Upper lobe of left lung (tissue), 6 donors: ENCODE data around the gene UBE2B. TPM values are rescaled to one million over a fixed set of nuclear protein-coding genes. Genes with fewer than 3 reads are reported as not detected.
A peak's percentile ranks its signal among the peaks of the same experiment; 100 is the strongest.

Source experiments
- ATAC-seq, 2 donors: fragments of 200-7000 bp; cut with Tn5 transposase; one replicate each; pipeline ENCODE4 v1.9.1; 2022; ENCODE audit warnings: mild to moderate bottlenecking in 2 of 2, moderate library complexity in 2 of 2; ENCODE audit not compliant: low FRiP score in 2 of 2
- DNase-seq, 2 donors: peaks; one replicate each; pipeline ENCODE4 v3.0.0-alpha.2; 2019 to 2020
- H3K27ac ChIP-seq, 4 donors: fragments of 200-600 bp; sonication (generic); one replicate each; pipeline ENCODE4 v1.5.1; 2016 to 2019
- H3K27me3 ChIP-seq, 4 donors: fragments of 200-600 bp; sonication (generic); one replicate each; pipeline ENCODE4 v1.5.1; 2017 to 2019
- H3K36me3 ChIP-seq, 4 donors: fragments of 200-600 bp; sonication (generic); one replicate each; pipeline ENCODE4 v1.5.1; 2016 to 2019
- H3K4me1 ChIP-seq, 4 donors: fragments of 200-600 bp; sonication (generic); one replicate each; pipeline ENCODE4 v1.5.1; 2018 to 2019
- H3K4me3 ChIP-seq, 4 donors: fragments of 200-600 bp; sonication (generic); one replicate each; pipeline ENCODE4 v1.5.1; 2017 to 2019; ENCODE audit warnings: mild to moderate bottlenecking in 2 of 4, moderate library complexity in 1 of 4
- H3K9me3 ChIP-seq, 4 donors: fragments of 200-600 bp; sonication (generic); one replicate each; pipeline ENCODE4 v1.5.1; 2018 to 2019
- EP300 ChIP-seq, 4 donors: sonication (generic); formaldehyde crosslinking; IDR thresholded peaks; one replicate each; pipeline ENCODE4 v1.5.1; 2017; ENCODE audit warnings: antibody characterized with exemption in 4 of 4, control low read depth in 2 of 4
- POLR2A ChIP-seq, 4 donors: fragments of 450-650 bp; IDR thresholded peaks; one replicate each; pipeline ENCODE4 v1.5.1; 2016 to 2017; ENCODE audit warnings: antibody characterized with exemption in 4 of 4, mild to moderate bottlenecking in 2 of 4
- POLR2AphosphoS5 ChIP-seq, 2 donors: sonication (generic); formaldehyde crosslinking; IDR thresholded peaks; one replicate each; pipeline ENCODE4 v1.5.1; 2017; ENCODE audit warnings: antibody characterized with exemption in 2 of 2
- WGBS, 2 donors: methylation state at CpG; one replicate each; pipeline ENCODE4 v1.1.5; 2017 to 2018; 5-methylcytosine and 5-hydroxymethylcytosine counted together
- total RNA-seq, 6 donors: library from RNA; depleted of rRNA in 4 of 6; stranded (reverse); fragments of >200 nt in 4 of 6; gene quantifications; one replicate each; pipeline versions ENCODE4 v1.1.0 to v1.2.1, GENCODE V29; 2016 to 2021
- TF ChIP-seq, protein P1 (sequence below), 6 experiments: fragments of 450-650 bp in 4 of 6; fragments of 200-600 bp in 2 of 6; sonication (generic) in 2 of 6; IDR thresholded peaks; one replicate each; pipeline ENCODE4 v1.5.1; 2016 to 2019; ENCODE audit warnings: antibody characterized with exemption in 6 of 6
- donor health status: DM: no; HTN: no; CAD: no; lungs with moderate emphysema.
- donor health status: DM: no; HTN: yes; CAD: no; lungs with severe emphysema.

UBE2B gene
- total RNA-seq, 6 donors from 2014 or later = 34.6 to 146 (median 70.7) TPM

DNA sequence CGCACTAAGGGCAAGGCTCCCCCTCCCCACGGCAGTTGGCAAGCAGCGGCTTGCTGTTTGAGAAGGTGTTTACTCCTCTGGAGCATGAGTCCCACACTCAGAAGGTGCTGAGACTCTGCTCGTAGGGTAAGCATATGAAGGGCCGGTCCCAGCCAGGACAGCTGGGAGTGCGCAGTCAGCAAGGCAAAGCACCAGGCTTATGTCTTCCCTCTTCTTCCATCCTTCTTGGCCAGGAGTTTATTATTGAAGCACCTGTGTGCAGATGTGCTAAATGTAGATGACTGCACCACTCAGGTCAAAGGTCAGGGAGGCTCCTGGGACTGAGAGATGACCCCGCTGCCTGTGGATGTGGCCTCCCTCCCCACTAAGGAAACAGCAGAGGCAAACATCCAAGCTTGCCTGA, 67.4 kb downstream of the UBE2B start:
- H3K27ac ChIP-seq = peak overlapping the region; percentile 78 to 84 (median 80)
- H3K27me3 ChIP-seq = no peaks in the 10 kb centered on the region
- H3K9me3 ChIP-seq = no peaks in the 10 kb centered on the region
- 84 to 95% methylated on average over 6 to 7 of the region's 7 CpGs for WGBS, 2 donors
- DNase-seq (no peak), ATAC-seq (peak in 1 of 2 donors; percentile 4)
- TF ChIP-seq, protein P1, sequence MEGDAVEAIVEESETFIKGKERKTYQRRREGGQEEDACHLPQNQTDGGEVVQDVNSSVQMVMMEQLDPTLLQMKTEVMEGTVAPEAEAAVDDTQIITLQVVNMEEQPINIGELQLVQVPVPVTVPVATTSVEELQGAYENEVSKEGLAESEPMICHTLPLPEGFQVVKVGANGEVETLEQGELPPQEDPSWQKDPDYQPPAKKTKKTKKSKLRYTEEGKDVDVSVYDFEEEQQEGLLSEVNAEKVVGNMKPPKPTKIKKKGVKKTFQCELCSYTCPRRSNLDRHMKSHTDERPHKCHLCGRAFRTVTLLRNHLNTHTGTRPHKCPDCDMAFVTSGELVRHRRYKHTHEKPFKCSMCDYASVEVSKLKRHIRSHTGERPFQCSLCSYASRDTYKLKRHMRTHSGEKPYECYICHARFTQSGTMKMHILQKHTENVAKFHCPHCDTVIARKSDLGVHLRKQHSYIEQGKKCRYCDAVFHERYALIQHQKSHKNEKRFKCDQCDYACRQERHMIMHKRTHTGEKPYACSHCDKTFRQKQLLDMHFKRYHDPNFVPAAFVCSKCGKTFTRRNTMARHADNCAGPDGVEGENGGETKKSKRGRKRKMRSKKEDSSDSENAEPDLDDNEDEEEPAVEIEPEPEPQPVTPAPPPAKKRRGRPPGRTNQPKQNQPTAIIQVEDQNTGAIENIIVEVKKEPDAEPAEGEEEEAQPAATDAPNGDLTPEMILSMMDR (IDR thresholded peaks at IDR 0.05) = no peak
- no peak for TF ChIP-seq POLR2AphosphoS5 (IDR thresholded peaks at IDR 0.05)
- no peak for TF ChIP-seq EP300 (IDR thresholded peaks at IDR 0.05)
- H3K4me3 ChIP-seq = no peak overlapping the region
- H3K4me1 ChIP-seq = peaks cover 39 to 44% (median 39%) of the 10 kb centered on the region in 4 donors
- no peaks in the 10 kb centered on the region for H3K36me3 ChIP-seq

DNA sequence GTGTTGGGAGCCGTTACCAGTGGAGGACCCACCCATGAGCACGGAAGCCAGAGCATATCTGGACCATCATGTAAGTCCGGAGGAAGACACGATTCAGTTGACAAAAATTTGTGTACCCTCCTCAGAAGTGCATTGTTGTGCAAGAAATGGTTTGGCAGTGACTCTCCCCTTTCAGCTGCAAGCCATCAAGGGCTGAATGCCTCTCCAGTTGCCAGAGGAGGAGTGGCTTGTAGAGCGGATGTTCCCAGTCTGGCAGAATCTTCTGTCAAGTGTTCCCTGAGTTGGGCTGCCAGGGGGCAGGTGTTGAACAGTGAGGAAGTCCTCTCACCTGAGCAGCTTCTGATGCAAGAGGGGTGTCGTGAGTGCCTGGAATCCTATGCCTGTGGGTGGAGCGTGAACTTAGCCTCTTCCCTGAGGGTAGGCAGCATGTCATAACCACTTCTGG, 67.9 kb downstream of the UBE2B start:
- DNase-seq = peak in 1 of 2 donors; percentile 95
- Histone ChIP-seq H3K27me3 (no peaks in the 10 kb centered on the region), H3K4me3 (no peak overlapping the region), H3K36me3 (no peaks in the 10 kb centered on the region), H3K9me3 (no peaks in the 10 kb centered on the region), H3K27ac (peak overlapping the region; percentile 78 to 84 (median 80)), H3K4me1 (peaks cover 39 to 44% (median 39%) of the 10 kb centered on the region in 4 donors)
- TF ChIP-seq EP300 (IDR thresholded peaks at IDR 0.05) = peak in 3 of 4 donors; percentile 43 to 95 (median 80)
- peak; percentile 90 to 92 for TF ChIP-seq POLR2AphosphoS5 (IDR thresholded peaks at IDR 0.05)
- TF ChIP-seq POLR2A (IDR thresholded peaks at IDR 0.05) = no peak
- TF ChIP-seq, protein P1 (IDR thresholded peaks at IDR 0.05) = peak in 1 of 6 experiments; percentile 12
- WGBS, 2 donors = 25 to 30% methylated on average over 5 to 7 of the region's 7 CpGs
- peak; percentile 85 to 86 for ATAC-seq

DNA sequence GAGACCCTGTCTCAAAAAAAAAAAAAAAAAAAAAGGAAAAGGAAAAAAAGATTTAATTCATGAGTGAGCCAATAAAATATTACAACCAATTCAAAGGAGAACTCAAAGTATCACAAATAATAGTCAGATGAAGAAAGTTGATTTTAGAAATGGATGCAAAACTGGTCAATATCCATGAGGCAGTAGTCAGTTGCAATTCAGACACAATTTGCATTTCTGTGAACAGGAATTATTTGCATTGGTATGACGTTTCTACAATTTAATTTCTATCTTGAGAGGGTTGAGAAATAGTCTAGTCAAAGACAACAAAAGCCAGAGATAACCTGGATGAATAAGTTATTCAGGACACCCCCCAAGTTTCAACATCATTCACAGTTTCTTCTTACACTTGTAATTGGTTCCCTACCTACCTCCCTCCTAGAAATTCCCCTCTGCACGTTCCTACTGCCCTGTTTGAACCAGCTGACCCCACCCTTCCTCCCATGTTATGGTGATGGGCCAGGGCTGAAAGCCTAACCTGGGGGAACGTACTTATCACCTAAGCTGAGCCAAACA, 68.9 kb downstream of the UBE2B start:
- ATAC-seq (no peak), DNase-seq (no peak)
- Histone ChIP-seq H3K27ac (no peak overlapping the region), H3K27me3 (no peaks in the 10 kb centered on the region), H3K9me3 (no peaks in the 10 kb centered on the region), H3K36me3 (no peaks in the 10 kb centered on the region), H3K4me3 (no peak overlapping the region), H3K4me1 (peaks cover 39 to 44% (median 39%) of the 10 kb centered on the region in 4 donors)
- 54% methylated on average over 3 of the region's 3 CpGs for WGBS, 2 donors
- TF ChIP-seq, protein P1 (IDR thresholded peaks at IDR 0.05) = no peak

Other genes starting within 250 kb of the UBE2B start
- 100 to 1,000 TPM in 5 of 6 donors, 10 to 100 TPM in 1; 24.1 to 232 (median 162) TPM for gene SKP1, start 194.6 kb upstream of the UBE2B start, total RNA-seq
- 100 to 1,000 TPM in 4 of 6 donors, 10 to 100 TPM in 2; 62.9 to 246 (median 118) TPM for gene PPP2CA, start 145.5 kb upstream of the UBE2B start, total RNA-seq
- gene CDKL3, start 4.4 kb upstream of the UBE2B start, total RNA-seq = 1 to 10 TPM in 4 of 6 donors, under 1 TPM in 1, not detected in 1; 0.46 to 3.7 (median 2.2) TPM
- 10 to 100 TPM in 4 of 6 donors, 1 to 10 TPM in 2; 2.1 to 18.5 (median 13.3) TPM for gene CDKN2AIPNL, start 40.3 kb downstream of the UBE2B start, total RNA-seq
- gene JADE2, start 154.1 kb downstream of the UBE2B start, total RNA-seq = 100 to 1,000 TPM in 1 of 6 donors, 10 to 100 TPM in 5; 51.5 to 102 (median 69.5) TPM